ENCODE measurements around the gene KCNQ2.

Gene KCNQ2

DNA sequence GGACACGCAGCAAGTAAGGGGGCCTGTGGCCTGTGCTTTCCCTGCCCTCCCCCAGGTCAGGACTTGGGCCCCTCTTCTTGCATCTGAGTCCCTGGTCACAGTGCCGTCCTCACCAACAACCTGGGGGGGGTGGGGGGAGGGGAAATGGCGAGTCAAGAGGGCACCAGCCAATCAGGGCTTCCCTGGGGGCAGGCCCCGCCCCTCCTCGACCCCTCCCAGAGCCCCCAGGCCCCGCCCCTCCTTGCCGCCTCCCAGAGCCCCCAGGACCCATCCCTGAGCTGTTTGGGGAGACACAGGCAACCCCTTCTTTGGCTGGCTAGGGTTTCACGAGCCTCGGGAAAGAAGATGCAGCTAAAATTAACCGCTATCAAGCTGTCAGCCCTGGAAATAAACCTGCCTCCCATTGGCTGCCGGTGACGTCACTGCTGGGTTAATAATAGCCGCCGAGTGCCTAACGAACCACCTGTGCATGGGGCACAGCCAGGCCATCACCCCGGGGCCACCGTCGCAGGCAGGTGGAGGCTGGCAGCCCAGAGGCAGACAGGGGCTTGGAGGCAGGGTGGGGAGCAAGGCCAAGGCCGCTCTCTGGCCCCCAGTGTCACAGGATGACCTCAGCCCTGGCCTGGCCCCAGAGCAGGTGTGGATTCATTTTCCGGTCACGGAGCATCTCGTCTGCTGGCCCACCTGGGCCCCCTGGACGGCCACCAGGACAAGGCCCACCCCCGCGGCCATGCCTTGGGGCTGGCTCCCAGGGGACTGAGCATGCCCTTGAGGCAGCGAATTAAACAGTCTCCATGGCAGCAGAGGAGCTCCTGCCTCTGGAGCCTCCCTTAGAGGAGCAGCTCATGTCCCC, 29.6 kb upstream of the KCNQ2 start:
- DNase-seq (ENCODE audit: low read depth), result no peak

DNA sequence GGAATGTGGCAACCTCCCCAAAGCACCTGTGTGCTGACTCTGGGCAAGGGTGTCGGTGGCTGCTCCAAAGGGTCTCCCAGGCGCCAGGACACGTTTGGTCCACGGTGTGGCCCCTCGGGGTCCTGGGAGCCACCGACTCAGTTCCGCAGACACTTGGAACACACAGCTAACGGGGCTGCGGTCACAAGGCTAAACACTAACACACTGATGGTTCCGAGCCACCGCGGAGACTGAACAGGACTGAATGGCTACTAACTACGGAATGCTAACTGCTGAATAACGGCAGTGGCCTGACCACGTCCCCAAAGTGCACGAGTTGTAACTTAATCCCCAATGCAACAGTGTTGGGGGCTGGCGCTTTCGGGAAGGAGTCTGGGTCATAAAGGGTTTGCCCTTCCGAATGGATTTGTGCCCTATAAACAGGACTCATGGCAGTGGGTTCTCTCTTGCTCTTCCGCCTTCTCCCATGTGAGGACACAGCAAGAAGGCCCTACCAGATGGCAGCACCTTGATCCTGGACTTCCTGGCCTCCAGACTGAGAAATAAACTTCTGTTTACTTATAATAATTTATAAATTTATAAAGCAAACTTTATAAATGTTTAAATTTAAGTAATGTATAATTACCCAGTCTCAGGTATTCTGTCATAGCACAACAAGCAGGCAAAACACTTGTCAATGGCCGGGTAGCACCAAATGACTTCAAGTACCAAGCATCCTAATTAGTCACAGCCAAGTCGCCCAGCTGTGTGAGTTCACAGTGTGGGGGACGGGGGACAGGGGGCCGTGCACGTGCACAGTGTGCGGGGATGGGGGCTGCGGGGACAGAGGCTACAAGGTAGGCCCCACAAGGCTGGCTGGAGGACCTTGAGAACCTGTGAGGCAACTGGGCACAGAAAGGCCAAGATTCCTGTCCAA, 28.7 kb upstream of the KCNQ2 start:
- DNase-seq (ENCODE audit: low read depth), result no peak

DNA sequence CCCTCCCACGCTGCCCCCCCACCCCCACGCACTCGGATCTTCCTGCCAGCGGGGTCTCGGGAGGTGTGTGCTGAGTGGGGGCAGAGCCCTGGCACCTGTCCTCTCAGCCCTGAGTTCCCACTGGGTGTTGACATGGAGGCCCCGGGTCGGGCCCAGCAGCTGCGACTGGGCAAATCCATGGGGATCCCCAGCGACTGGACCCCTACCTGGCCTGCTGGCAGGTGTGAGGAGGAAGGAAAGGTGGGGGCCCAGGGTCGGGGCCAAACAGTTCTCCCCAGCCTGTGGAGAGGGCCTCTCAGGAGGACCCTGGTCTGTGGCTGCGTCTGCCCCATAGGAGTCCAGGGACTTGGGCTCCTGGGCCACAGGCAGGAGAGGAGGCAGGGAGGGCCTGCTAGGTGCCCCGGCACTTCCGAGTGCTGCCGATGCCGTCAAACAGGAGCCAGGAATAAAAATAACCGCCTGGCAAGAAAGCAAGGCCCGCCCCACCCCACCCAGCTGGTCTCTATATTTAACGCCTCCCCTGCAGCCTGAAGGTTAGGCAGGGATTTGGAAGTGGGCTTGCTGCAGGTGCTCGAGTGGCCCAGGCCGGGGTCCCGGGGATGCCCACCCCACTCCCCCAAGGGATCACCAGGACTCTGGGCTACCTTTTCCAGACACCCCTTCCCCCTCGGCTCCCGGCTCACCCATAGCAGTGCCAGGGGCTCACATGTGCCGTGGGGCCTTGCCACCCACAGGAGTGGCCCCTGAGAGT, 27.9 kb upstream of the KCNQ2 start:
- DNase-seq (ENCODE audit: low read depth), result no peak

DNA sequence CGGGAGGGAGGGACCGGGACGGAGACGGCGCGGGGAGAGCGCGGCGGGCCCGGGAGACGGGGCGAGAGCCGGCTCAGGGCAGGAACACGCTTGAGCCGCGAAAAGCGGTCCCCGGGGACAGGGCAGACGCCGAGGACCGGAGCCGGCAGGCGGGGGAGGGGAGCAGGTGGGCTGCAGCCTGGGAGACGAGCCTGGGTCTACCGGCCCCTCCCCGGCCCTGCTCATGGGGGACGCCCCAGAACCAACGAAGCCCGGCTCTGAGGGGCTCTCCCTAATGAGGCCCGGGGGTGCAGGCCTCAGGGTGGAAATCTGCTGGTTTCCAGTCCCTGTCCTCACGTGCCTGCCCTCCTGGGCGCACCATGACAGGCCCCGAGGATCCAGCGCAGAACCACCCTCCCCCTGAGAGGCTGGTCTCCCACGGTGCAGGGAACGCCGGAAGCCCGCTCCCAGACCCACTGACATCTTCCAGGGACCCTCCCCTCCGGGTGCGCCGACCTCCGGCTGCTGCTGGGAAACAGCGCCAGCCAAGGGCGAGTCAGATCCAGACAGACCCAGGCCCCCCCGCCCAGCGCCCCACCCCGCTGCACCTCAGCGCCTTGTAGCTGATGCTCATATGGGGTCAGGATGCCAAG, 27.0 kb upstream of the KCNQ2 start:
- no peak for DNase-seq (ENCODE audit: low read depth)

DNA sequence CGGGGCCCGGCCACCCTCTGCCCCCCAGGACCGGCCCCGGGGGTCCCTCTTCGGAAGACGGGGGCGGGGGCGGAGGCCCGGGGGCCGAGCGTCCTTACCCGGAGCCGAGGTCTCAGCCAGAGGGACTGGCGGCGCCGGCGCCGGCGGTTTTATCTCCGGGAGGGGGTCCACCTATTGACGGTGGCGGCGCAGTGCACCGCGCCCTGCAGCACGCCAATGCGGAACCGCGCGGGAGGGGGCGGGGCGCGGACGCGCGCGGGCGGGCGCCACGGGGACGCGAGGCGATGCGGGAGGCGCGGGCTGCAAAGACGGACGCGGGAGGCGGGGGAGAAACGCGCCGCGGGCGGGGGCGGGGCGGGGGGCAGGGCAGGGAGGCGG, 26.5 kb upstream of the KCNQ2 start, which contains the start of gene EEF1A2:
Gene EEF1A2 (minus strand): TSS at position 124 of the 378 bp plus-strand sequence. CDS start 1,320 bp downstream, outside the sequence.
- peak; percentile 12 for DNase-seq (ENCODE audit: low read depth)

DNA sequence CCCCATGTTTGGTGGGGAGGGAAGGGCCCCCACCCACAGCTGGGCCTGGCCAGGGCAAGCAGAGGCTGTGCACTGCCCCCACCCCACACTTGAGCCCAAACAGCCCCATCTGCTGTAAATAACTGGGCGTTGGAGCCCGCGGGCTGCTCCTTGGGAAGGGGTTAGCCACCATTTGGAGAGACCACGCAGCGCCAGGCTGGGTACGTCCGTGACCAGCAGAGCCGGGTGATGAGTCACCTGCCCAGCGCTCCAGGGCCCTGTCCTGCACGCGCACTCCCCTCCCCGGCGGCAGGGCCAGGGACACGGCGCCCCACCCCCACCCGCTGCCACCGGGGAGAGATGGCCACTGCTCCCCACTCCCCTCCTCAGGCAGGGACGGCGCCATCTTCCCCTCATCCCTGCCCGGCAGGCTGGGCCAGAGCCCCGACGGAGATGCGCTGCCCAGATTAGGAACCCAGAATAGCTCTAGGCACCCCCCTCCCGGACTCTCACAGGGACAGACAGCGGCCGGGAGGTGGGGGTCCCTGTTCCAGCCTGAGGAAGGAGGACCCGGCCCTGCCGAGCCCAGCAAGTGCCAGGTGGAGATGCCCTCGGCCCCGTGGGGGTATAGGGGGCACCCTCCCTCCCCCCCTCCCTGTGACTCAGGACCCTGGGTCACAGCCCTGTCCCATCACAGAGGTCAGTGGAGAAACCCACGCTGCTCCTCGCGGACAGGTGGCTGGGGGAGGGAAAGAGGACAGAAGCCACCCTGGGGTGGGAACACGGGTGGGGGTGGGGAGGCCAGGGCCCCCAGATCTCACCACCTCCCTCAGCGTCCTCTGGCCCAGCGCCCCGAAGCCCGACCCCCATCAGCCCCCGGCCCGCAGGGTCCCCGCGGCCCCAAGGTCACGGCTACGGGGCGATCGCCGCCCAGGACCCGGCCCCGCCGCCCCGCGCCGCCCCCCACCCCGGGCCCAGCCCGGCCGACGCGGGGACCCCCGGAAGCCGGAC, 25.8 kb upstream of the KCNQ2 start:
- no peak for DNase-seq (ENCODE audit: low read depth)

DNA sequence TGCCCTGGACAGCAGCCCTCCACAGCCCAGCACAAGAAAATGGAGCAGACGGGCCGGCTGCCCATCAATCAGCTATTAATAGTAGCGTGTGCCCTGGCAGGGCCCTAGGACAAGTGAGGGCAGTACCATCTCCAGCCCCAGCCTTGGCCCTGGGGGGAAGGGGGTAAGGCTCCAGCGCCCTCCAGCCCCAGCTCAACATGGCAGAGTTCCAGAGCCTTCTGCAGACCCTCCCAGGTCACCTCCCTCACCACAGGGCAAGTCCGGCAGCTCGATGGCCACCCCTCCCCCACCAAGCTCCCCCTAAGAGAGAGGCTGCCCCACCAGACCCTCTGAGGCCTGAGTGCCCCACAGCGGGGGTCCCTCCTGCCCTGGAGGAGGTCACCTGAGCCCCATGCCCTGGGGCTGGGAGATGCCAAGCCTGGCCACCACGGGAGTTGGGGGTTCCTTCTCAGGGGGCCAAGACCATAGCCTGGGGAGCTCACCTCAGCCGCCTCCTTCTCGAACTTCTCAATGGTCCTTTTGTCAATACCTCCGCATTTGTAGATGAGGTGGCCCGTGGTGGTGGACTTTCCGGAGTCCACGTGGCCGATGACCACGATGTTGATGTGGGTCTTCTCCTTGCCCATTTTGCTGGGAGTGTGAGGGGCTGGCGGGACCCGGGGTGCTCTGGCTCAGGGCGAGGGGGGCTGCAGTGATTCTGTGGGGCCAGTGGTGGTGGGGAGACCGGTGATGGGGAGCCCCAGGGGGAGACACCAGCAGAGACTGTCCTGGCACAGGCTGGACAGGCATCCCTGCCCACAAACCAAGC, 24.9 kb upstream of the KCNQ2 start:
- no peak for DNase-seq (ENCODE audit: low read depth)

DNA sequence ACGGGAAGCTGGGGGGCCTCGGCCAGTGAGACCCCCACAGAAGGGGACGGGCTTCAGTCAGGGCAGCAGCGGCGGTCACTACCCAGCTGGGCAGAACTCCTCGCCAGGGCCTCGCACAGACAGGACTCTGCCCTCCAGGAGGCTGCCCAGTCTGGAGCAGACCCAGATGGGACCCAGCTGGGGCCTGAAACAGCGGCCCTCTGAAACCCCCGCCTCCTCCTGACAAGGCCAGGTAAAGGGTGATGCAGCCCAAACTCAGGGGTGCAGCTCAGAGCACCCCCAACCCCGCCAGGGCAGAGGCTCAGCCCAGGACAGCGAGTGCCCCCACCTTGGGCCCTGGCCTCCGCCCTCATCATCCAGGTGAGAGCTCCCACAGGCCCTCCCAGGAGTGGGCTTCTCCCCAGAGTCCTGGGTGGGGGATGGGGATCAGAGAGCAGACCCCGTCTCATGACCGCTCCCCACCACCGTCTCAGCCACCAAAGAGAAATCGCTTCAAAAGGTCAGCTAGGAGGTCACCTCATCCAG, 24.2 kb upstream of the KCNQ2 start:
- no peak for DNase-seq (ENCODE audit: low read depth)

DNA sequence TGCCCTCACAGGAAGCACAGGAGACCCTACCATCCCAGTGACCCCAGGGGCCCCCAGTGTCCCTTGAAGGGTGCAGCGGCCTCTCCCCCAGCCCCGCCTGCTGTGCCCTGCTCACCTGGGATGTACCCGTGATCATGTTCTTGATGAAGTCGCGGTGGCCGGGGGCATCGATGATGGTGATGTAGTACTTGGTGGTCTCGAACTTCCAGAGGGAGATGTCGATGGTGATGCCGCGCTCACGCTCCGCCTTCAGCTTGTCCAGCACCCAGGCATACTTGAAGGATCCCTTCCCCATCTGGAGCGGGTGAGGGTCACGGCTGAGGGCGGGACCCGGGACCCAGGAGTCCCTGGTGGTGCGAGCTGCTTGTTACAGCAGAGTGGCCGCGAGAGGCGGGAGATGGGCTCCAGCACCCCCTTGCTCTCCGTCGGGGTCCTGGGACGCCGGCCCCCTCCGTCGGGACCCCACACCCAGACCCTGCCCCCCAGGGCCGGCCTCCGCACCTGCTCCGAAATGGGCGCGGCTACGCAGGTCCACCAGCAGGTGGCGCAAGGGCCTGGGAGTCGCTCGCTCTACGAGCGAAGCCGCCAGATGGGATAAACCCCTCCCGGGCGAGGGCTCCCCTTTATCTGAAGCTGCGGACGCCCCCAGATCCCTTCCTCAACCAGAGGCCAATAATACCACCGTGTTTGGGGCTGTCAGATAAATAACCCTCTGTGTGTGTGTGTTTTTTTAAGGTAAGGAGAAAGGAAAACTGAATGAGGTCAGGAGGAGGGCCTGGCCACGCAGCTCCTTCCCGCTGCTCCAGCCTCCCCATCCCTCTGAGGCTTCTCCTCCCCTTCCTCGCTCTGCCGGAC, 23.5 kb upstream of the KCNQ2 start:
- peak; percentile 67 for DNase-seq (ENCODE audit: low read depth)

DNA sequence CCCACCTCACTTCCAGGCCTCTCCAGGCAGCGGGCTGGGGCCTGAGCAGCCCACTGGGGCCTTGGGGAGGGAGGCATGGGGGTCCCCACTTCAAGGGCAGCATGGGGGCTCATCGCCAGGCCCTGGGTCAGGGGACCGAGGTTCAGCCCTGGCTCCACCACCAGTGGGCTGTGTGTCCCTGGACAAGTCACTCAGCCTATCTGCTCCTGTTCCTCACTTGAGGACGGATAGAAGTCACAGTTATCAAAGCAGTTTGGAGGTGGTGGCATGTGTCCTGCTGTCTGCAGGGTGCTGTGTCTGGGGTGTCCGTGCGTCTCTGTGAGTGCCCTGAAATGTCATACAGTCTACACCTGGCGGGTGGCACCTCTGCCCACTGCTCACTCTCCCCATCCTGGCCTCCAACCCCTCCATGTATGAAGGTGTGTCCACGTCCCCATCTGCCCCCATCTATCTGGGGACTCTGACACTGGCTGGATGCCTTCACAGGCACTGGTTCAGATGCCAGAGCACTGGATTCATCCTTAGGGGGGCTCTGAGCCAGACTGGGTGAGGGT, 22.8 kb upstream of the KCNQ2 start:
- DNase-seq (ENCODE audit: low read depth), result no peak

DNA sequence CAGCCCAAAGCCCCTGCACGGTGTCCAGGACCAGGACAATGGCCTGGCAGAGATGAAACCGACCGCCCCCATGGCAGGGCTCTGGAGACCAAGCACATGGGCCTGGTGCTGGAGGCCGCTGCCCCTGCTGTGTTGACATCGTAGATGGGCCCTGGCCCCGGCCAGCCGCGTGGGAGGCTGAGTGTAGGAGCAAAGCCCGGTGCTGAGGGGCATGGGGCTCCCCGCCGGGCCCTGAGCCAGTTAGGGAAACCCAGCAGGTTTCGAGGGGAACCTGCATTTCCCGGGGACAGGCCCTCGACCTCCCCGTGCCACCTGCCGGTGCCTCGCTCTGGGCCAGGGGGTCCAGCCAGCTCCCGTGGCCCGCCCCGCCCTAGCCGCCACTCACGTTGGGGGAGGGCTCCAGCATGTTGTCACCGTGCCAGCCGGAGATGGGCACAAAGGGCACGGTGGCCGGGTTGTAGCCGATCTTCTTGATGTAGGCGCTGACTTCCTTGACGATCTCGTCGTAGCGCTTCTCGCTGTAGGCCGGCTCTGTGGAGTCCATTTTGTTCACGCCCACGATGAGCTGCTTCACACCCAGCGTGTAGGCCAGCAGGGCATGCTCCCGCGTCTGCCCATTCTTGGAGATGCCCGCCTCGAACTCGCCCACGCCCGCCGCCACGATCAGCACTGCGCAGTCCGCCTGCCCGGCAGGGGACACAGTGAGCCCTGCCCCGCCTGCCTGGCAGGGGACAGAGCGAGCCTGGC, 22.1 kb upstream of the KCNQ2 start:
- no peak for DNase-seq (ENCODE audit: low read depth)

DNA sequence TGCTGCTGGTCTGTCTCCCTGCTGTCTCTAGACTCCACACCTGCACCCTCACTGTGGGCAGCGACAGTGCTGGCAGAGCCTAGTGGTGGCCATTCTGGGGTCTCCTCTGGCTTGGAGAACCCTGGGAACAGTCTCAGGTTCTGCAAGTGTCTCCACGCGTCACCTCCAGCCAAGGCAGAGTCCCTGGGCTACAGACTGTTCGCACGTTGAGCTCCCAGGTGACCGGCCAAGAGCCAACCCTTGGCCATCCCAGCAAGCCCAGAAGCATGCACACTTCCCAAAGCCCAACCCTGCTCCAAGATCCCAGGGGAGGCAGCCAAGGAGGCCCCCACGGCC, 21.6 kb upstream of the KCNQ2 start:
- DNase-seq (ENCODE audit: low read depth), result no peak

DNA sequence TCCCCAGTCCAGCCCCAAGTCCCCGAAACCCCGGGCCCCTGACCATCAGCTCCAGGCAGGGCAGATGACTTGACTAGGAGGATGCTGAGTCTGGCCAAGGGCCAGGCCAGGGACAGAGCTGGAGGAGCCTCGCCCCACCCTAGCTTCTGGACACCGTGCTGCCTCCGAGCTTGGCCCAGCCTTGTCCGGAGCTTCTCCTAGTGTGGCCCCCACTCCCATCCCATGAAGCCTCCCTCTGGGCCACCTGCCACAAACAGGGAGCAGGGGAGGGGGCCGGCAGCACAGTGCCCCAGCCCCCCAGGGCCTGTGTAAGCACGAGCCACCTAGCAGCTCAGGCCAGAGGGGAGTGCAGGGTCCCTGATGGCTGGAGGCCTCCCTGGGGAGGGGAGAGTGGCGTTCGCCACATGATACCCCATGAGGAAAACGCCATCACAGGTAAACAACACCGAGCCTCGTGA, 21.1 kb upstream of the KCNQ2 start:
- DNase-seq (ENCODE audit: low read depth), result no peak

DNA sequence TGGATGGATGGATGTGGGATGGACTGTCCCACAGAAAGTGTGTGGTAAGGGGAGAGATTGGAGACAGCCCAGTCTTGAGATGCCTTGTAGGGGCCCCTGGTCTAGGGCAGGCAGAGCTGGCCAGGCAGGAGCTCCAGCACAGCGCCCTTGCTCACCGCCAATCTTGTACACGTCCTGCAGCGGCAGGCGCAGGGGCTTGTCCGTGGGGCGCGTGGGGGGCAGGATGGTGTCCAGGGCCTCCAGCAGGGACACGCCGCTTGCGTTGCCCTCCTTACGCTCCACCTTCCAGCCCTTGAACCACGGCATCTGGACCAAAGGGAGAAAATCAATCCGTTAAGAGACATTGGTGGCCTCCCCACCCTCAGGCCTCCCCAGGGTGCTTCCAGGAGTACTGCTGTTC, 20.5 kb upstream of the KCNQ2 start:
- no peak for DNase-seq (ENCODE audit: low read depth)

DNA sequence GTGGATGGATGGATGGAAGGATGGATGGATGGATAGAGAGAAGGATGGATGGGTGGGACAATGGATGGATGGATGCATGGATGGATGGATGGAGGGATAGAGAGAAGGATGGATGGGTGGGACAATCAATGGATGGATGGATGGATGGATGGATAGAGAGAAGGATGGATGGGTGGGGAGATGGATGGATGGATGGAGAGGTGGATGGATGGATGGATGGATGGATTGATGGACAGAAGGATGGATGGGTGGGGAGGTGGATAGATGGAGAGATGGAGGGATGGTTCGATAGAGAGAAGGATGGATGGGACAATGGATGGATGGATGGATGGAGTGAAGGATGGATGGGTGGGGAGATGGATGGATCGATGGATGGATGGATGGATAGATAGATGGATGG, 20.1 kb upstream of the KCNQ2 start:
- no peak for DNase-seq (ENCODE audit: low read depth)

DNA sequence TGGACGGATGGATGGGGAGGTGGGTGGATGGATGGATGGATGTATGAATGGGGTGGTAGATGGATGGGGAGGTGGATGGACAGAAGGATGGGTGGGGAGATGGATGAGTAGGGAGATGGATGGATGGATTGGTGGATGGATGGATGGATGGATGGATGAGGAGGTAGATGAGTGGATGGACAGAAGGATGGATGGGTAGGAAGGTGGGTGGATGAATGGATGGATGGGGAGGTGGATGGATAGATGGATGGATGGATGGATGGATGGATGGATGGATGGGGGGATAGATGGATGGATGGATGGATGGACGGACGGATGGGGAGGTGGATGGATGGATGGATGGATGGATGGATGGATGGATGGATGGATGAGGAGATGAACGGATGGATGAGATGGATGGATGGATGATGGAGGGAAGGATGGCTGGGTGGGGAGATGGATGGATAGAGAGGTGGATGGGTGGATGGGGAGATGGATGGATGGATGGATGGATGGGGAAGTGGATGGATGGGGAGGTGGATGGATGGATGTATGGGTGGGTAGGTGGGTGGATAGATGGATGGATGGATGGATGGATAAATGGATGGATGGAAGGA, 19.3 kb upstream of the KCNQ2 start:
- DNase-seq (ENCODE audit: low read depth), result no peak

DNA sequence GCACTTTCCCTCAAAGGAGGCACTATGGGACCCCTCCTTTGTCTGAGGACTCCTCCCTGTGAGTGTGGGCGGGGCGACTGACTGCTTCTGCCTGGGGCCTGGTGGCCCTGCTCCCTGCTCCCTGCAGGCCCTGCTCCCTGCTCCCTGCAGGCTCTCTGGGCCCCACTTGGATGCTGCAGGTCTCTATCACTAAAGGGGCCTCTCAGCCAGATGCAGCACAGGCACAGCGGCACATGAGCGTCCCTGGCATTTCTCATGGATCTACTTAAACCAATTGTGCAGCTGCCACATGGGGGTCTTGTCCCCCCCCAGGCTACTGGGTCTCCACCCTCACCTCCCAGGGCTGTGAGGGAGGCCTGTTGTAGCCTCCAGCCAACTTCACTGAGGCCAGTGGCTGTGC, 18.6 kb upstream of the KCNQ2 start:
- DNase-seq (ENCODE audit: low read depth), result no peak

All from stimulated activated CD8-positive, alpha-beta memory T cell treated with anti-CD3 and anti-CD28 coated beads, Interleukin-15, amount 100 ng/mL, for 1 hour (primary cell).